ENCODE results near the gene UBR2. TPM values are rescaled to one million over a fixed set of nuclear protein-coding genes. Genes with fewer than 3 reads are reported as not detected.
A peak's percentile ranks its signal among the peaks of the same experiment; 100 is the strongest.
"Not testable (repeated sequence)": the region's sequence is repeated elsewhere in the genome, so short reads cannot be mapped to it uniquely, and the experiment has no call there.

Gene UBR2
- total RNA-seq, 6 experiments from 2014 or later = 14.0 to 22.8 (median 16.7) TPM

- Histone ChIP-seq H3K4me3 (peak overlapping the region; percentile 84 to 92 (median 91)), H3K27ac (peak overlapping the region; percentile 94 to 98 (median 97)), H3K9me3 (no peaks in the 10 kb centered on the region), H3K27me3 (no peaks in the 10 kb centered on the region), H3K4me1 (peaks cover 0 to 22% (median 2%) of the 10 kb centered on the region in 4 donors), H3K36me3 (no peaks in the 10 kb centered on the region)
- intact Hi-C loops (cut with DNase I) = no loop called here
- DNase-seq (peak in 1 of 3 donors; percentile 49), ATAC-seq (no peak)
- TF ChIP-seq POLR2A (IDR thresholded peaks at IDR 0.05) = no peak
- no peak for TF ChIP-seq CTCF (IDR thresholded peaks at IDR 0.05)
- whole genome bisulfite sequencing (ENCODE audit: insufficient coverage, low coverage, low lambda C conversion rate, missing lambda C conversion rate) = 29% methylated on average over 15 of the region's 15 CpGs
Observed at GRCh38 chr6:42565823-42566613, 2.2 kb downstream of the UBR2 start.

DNA sequence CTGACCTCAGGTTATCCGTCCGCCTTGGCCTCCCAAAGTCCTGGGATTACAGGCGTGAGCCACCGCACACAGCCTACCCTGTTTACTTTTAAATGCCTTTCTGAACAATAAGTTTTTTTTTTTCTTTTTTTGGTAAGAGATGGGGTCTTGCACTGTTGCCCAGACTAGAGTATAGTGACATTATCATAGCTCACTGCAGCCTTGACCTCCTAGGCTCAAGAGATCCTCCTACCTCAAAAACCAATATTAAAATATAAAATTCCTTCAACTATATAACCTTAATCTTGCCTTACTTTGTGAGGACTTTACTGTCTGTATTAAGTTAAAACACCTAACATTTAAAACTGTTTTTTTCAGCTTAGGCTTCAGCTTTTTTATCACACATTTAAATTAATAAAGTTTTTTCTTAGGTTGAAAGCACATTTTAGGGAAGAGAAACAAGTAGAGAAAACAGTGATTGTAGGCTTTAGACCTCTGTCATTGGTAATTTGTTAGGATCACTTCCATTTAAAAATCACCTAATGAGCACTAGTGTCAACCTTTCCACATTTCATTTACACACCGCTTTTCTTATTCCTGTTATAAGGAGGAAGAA lies 2.9 kb downstream of the UBR2 start:
- no peak overlapping the region for H3K4me3 ChIP-seq
- intact Hi-C loops (cut with DNase I) = no loop called here
- peak overlapping the region in 2 of 3 donors; percentile 94 to 98 for H3K27ac ChIP-seq
- no peaks in the 10 kb centered on the region for H3K36me3 ChIP-seq
- no peaks in the 10 kb centered on the region for H3K9me3 ChIP-seq
- H3K4me1 ChIP-seq = peaks cover 0 to 24% (median 2%) of the 10 kb centered on the region in 4 donors
- WGBS (ENCODE audit: insufficient coverage, low coverage, low lambda C conversion rate, missing lambda C conversion rate) = 58% methylated on average over 2 of the region's 5 CpGs
- TF ChIP-seq CTCF (IDR thresholded peaks at IDR 0.05) = no peak
- TF ChIP-seq POLR2A (IDR thresholded peaks at IDR 0.05) = no peak
- H3K27me3 ChIP-seq = no peaks in the 10 kb centered on the region
- DNase-seq = no peak
- no peak for ATAC-seq

- H3K27me3 ChIP-seq; intact Hi-C loops (cut with DNase I); ATAC-seq; H3K9me3 ChIP-seq; H3K36me3 ChIP-seq; H3K27ac ChIP-seq; DNase-seq; H3K4me3 ChIP-seq: not testable (repeated sequence)
- peaks cover 0 to 29% (median 2%) of the 10 kb centered on the region in 4 donors for H3K4me1 ChIP-seq
- WGBS (ENCODE audit: insufficient coverage, low coverage, low lambda C conversion rate, missing lambda C conversion rate) = 78% methylated on average over 4 of the region's 4 CpGs
Observed at GRCh38 chr6:42567237-42567636, 3.4 kb downstream of the UBR2 start.

- no peaks in the 10 kb centered on the region for H3K27me3 ChIP-seq
- intact Hi-C loops (cut with DNase I) = no loop called here
- no peaks in the 10 kb centered on the region for H3K9me3 ChIP-seq
- H3K27ac ChIP-seq = peak overlapping the region in 1 of 3 donors; percentile 21
- peaks cover 0 to 35% (median 2%) of the 10 kb centered on the region in 4 donors for H3K4me1 ChIP-seq
- H3K4me3 ChIP-seq = no peak overlapping the region
- TF ChIP-seq POLR2A (IDR thresholded peaks at IDR 0.05) (no peak), CTCF (IDR thresholded peaks at IDR 0.05) (no peak)
- H3K36me3 ChIP-seq = peaks cover 0 to 9% (median 0%) of the 10 kb centered on the region in 4 donors
- DNase-seq = no peak
- peak in 2 of 4 donors; percentile 19 to 24 for ATAC-seq
Observed at GRCh38 chr6:42569102-42570028, 5.5 kb downstream of the UBR2 start.

Measured in right lobe of liver (tissue), 6 donors.